AG08396 (cell line): ENCODE data around the gene CRPPA.
"Not testable (repeated sequence)": the region's sequence is repeated elsewhere in the genome, so short reads cannot be mapped to it uniquely, and the experiment has no call there.

Experiments used
- DNase-seq: peaks from one replicate; pipeline ENCODE4 v3.0.0; 2012; ENCODE audit warnings: low spot score, mixed read lengths

The CRPPA gene

GRCh38 chr7:16397501-16398145 is 23.7 kb downstream of the CRPPA start:
- DNase-seq = no peak

- DNase-seq = no peak
Measured at GRCh38 chr7:16396766-16397500, 24.4 kb downstream of the CRPPA start.

- DNase-seq = no peak
Measured at GRCh38 chr7:16395121-16395520, 26.2 kb downstream of the CRPPA start.

- no peak for DNase-seq
Measured at GRCh38 chr7:16393862-16394422, 27.4 kb downstream of the CRPPA start.

GRCh38 chr7:16392990-16393523 is 28.3 kb downstream of the CRPPA start:
- no peak for DNase-seq

- not testable (repeated sequence) for DNase-seq
Measured at GRCh38 chr7:16383786-16384185, 37.6 kb downstream of the CRPPA start.

- not testable (repeated sequence) for DNase-seq
Measured at GRCh38 chr7:16383103-16383502, 38.2 kb downstream of the CRPPA start.
